GM18526 (cell line): ENCODE measurements around the gene ZDHHC22.

Experiments used
- POLR2A ChIP-seq: IDR thresholded peaks from 3 replicates; pipeline ENCODE4 v1.6.1; 2011; ENCODE audit not compliant: insufficient read length; ENCODE audit errors: extremely low read depth

Gene ZDHHC22

DNA sequence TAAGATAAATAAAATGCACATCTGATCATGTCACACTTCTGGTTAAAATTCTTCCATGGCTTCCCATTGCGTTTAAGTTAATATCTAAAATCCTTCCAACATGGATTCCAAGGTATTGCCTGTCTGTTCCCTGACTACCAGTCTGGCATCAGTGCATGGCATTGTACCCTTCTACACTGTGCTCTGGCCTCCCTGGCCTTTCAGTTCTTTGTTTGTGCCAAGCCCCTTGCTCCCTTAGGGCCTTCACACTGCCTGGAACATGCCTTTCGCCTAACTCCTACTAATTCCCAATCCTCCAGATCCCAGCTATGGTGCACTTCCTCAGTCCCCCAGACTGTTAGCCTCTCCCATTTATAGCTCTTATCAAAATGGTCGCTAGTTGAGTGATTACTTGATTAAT lies 37.2 kb downstream of the ZDHHC22 start:
- TF ChIP-seq POLR2A, result no peak

DNA sequence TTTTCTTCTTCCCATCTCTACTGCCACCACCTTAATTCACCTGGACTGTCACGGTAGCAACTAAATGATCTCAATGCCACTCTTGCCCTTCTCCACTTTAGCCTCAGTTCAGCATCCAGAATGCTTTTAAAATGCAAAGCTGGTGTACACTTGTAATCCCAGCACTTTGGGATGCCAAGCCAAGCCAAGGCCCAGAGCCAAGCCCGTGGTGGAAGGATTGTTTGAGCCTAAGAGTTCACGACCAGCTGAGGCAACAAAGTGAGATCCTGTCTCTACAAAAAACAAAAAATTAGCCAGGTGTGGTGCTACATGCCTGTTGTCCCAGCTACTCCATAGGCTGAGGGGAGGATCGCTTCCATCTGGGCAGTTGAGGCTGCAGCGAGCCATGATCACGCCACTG lies 37.6 kb downstream of the ZDHHC22 start:
- TF ChIP-seq POLR2A, result no peak

DNA sequence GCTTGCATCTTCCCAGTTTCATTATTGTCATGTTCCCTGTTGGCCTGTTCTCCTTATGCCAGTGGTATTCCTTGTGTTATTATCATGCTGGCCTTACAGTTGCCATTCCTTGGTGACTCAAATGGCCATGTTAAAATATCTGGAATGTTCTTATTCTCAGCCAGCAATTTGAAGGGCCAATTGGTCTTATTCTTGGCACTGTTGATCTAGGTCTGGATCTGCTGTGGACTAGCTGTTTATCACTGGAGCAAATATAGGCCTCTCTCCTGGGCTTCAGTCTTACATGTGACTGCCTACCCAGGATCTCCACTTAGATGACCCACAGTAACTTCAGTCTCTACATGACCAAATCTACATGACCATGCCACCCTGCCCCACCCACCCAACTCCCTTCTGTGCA lies 38.1 kb downstream of the ZDHHC22 start:
- no peak for TF ChIP-seq POLR2A

DNA sequence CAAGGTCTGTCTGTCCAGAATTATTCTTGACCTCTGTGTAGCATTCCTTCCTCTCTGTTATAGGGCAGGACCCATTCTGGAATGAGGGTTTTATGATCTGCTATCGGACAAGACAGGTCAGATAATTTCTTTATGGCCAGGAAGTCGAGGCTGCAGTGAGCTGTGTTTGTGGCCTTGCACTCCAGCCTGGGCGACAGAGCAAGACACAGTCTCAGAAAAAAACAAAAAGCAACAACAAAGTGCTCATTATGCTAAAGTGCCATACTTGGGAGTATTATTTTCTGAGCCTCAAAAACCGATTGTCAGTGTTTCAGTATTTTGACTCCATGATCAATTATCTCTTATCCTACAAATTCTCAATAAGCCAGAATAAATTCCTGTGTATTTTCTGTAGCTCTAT lies 39.4 kb downstream of the ZDHHC22 start:
- no peak for TF ChIP-seq POLR2A

DNA sequence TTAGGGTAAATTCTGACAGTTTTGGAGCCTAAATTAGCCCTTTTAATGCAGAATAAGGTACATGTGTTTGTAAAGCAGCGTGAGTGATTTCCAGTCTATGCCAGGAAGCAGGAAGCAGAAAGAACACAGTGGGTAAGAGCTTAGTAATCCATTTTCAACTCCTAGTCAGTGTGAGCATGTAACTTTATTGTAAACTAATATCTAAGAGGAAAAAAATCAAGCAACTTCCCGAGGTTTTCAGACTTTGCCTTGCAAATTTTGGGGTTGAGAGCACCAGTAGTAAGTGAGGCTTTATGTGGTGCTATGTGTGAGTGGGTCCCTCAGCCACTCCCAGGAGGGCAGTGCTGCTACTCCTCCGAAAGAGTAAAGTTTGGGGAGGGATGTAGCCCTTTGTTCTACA lies 40.6 kb downstream of the ZDHHC22 start:
- TF ChIP-seq POLR2A, result no peak

DNA sequence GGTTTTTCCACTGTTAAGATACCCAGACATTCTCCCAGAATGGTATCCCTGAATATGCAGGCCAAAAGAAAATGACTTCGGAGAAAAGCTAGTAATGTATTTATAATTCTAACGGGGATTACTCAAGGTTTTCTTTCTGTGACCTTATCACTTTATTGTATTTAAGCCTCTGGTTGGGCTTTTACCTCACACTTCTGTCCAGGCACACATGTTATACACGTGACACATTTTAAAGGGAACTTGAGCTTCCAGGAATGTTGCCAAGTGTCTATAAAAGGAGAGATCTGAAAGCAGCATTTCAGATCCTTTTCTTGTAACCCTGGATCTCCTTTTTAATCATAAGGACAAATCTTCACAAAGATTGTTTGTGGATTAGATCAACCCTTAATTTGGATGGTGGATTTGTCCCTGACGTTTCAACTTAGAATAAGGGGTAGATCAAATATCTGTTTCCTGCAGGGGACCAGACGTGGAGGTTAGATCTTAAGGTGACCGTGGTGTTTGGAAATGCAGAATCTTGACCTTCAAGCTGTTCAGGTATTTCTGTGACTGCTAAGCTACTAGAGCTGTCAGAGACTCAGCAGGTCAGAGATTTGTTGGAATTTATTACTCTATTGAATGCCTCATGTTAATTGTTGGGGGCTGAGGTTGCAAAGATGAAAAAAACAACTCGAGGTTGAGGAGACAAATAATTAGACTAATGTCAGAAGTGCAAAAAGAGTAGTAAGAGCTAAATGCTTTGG lies 42.0 kb downstream of the ZDHHC22 start:
- no peak for TF ChIP-seq POLR2A

DNA sequence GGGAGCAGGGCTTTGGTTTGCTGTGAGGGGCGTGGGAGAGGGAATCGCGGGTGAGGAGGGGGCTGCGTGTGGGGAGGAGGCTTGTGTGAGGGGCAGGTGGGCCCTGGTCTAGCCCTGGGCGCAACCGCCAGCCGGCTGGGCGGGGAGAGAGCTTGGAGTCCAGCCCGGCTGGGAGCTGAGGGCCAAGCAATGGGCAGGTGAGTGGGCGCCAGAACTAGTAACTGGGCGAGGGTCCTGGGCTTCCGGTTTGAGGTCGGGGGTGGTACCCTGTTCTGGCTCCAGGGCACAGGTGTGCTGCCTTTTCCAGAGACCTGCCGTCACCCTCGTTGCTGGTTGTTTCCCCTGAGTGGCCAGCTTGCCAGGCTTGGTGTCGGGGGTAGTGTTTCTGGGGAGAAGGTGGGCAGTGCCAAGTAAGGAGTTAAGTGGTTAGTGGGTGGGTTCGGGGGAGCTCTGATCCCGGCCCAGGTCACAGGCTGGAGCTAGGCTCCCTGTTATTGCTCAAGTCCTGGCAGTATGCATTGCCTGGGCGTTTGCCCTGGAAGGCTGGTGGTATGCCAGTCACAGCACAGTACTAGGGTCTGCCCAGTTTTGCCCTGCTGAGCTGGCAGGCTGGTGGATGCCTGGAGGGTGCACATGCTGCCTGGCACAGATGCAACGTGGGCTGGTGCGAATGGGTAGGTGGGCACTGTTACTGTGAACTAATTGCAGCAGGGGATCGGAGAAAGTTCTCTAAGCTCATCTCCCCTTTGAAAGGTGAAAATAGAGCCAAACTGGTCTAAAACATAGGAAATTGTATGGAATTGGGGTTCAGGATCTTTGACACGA lies 42.9 kb downstream of the ZDHHC22 start:
- no peak for TF ChIP-seq POLR2A

DNA sequence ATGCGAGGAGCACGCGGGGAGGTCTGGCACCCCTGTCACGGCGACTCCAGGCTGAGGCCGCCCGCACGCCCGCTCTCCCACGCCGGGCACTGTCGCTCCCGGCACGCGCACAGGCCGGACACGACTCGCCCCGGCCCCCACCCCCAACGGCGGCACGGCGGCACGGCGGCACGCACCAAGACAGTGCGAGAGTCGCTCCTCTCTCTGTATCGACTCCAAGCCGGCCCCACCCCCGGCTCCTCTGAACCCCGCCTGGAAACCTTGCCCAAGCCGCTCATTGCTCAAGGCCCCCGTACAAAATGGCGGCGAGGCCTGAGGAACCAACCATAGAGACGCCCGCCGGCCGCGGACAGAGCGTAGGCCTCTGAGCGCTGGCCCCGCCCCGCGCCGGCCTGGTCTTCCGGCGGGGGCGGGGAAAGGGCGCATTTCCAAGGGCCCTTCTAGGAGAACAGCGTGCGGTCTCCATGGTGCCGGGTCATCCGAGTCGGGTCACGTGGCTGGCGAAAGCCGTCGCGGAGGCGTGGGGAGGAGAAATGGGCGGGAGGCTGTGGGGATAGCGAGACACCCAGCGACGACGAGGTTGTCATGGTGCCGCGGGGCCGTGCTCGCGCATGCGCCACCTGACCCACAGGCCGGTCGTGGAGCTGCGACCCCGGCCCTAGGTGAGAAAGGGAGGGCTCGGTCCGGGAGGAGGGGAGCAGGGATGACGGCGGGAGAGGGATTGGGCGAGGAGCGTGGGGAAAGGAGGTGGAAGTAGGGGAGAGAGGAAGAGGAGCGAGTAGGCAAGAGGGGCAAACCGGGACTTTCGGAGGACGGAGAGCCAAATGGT lies 43.7 kb downstream of the ZDHHC22 start, which contains the start of gene CIPC:
Gene CIPC, plus strand, starts transcription at position 559 of the 829 bp plus-strand sequence. CDS start 7,451 bp downstream, outside the sequence.
- peak; percentile 66 for TF ChIP-seq POLR2A

DNA sequence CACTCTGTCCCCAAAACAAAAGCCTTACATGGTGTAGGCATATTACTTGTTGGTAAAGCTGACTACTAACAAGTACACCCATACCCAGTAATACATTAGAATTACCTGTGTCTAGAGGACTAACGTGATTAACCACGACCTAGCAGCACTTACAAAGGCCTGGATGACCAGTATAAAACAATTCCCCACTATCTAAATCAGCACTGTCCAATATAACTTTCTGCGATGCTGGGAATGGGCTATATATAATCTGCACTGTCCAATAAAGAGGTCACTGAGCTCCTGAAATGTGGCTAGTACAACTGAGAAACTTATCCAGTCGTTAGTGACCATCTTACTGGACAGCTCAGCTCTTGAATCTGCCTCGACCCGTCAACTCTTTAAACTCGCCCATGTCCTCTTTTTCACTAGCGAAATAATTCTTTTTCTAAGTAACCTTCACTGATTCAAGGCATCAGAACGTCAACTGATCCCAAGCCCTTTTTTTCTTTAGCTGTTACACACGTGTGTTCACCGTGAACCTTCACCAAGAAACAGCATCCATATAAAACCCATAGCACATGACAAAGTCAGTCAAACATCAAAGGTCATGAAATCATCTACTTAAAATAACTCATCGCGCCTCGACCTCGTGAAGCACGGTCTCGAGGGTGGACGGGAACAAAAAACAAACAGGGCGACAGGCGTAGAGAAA lies 44.4 kb downstream of the ZDHHC22 start:
- TF ChIP-seq POLR2A, result no peak

DNA sequence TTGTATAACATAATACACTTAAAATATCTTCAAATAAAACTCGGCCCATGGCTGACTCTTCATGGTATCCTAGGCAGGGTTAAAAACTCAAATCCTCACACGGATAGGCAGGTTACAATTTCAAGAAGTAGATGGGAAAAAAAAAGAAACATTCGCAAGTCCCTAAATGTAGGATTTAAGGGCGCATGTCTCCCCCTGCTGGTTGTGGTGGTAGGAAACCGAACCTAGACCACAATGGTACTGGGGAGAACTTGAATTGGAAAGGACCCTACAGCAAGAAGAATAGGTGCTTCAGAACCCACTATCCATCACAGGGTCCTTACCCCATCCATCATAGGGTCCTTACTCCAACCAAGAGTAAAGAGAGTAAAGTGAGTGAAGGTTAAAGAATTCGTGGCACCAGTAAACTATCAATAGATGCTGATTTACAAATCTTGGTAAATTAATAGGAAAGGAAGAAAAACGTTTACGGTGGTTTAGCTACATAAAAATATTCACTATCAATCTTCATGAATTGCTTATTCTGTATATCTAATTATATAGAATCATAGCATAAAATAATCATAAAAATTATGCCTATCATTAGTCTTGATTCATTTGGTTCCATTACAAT lies 46.8 kb downstream of the ZDHHC22 start:
- no peak for TF ChIP-seq POLR2A

DNA sequence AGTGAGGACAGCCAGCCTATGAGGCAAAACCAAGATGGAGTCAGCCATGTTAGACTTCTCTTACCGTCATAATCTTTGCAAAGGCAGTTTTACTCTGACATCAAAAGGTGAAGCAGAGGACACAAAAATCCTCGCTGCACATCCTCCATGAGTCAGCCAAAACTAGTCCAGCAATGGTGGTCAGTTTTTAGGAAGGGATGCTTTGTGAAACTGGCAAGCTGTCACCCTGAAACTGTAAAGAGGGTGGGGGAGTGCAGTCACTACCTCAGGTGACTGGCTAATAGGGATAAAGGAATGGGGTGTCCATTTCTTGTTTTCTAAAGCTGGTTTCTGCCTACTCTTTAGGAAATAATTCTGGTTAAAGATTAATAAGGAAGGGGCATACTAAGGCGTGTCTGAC lies 48.9 kb downstream of the ZDHHC22 start:
- TF ChIP-seq POLR2A, result no peak

DNA sequence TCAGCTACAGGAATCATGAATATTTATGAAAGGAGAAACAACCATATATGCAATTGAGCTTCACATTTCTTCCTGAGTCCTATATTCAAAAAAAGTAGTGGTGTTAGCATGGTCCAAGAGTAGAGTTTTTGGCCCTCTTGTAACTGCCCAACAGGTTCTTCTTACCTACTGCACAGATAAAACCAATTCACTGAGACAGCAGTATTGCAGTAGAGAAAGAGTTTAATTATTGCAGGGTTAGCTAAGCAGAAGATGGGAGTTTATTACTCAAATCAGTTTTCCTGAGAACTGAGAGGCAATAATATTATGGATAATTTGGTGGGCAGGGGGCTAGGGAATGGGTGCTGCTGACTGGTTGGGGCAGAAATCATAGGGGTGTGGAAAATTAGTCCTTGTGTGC lies 50.1 kb downstream of the ZDHHC22 start:
- no peak for TF ChIP-seq POLR2A

DNA sequence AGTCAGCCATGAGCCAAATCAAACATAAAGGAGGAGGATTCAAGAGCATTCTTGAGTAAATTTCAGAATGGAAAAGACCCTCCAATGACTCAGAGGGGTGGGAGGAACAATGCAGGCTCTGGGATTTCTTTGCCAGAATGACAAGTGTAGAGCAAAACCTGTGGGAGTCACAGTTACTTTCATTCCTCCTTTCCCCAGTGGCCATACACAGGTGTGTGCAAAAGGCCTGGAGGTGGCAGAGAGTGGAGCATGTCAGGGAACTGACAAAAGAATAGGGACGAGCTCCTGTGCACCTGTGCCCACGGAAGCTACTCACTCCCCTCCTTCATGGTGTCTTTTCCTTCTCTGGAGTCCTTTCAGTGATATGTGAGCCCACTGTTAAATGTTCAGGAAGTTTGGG lies 52.9 kb downstream of the ZDHHC22 start:
- no peak for TF ChIP-seq POLR2A

DNA sequence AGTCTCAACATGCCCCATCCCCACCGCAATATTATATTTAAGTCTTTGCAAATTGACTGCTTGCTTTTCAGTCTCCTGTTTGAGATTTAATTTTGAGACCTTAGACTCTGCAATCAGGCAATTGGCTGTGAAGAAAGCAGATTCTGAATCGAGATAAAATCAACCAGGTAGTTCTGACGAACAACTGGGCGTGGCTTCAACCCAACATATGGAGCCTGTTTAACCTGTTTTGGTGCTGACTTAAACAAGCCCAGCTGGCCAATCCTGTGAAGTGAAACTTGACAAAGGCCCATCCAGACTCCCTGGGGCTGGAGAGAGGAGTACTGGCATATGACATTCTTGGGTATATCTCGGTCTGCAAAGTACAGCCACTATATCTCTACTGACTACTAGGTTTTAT lies 53.4 kb downstream of the ZDHHC22 start:
- TF ChIP-seq POLR2A, result no peak
